HepG2 (cell line): ENCODE measurements around the gene SLC35A2. TPM values are rescaled to one million over a fixed set of nuclear protein-coding genes. Genes with fewer than 3 reads are reported as not detected.

Source experiments
- AKNA ChIP-seq: sonication (generic); formaldehyde crosslinking; IDR thresholded peaks from 2 replicates; pipeline ENCODE4 v1.4.0; 2020; ENCODE audit warnings: missing genetic modification reagents, borderline replicate concordance
- ASH2L ChIP-seq: fragments of 300-600, 200-600 bp; sonication (generic); IDR thresholded peaks from 2 replicates; pipeline ENCODE4 v1.7.0; 2017; ENCODE audit warnings: low read depth, mild to moderate bottlenecking, moderate library complexity, mixed read lengths, low read length; ENCODE audit not compliant: insufficient read length
- CCAR2 ChIP-seq: fragments of 200-400 bp; formaldehyde crosslinking; optimal IDR thresholded peaks from 2 replicates; pipeline ENCODE3; 2018; ENCODE audit warnings: low read depth, mild to moderate bottlenecking, low read length, moderate library complexity
- DNMT3B ChIP-seq: conservative IDR thresholded peaks from 2 replicates; pipeline ENCODE4 v1.6.1; 2016; ENCODE audit warnings: missing biosample characterization, control low read depth
- GABPA ChIP-seq, 2 experiments: IDR thresholded peaks; 2 replicates each; pipeline ENCODE4 v1.6.1; 2011 to 2016; ENCODE audit warnings: low read depth in 2 of 2, low read length in 1 of 2, missing biosample characterization in 1 of 2, missing genetic modification characterization in 1 of 2
- IKZF5 ChIP-seq: IDR thresholded peaks from 2 replicates; pipeline ENCODE4 v1.6.1; 2018; ENCODE audit warnings: missing genetic modification reagents, mild to moderate bottlenecking, missing compliant biosample characterization
- KDM6A ChIP-seq: IDR thresholded peaks from 2 replicates; pipeline ENCODE4 v1.6.1; 2016; ENCODE audit warnings: low read depth
- NCOA2 ChIP-seq: sonication (generic); formaldehyde crosslinking; IDR thresholded peaks from 2 replicates; pipeline ENCODE4 v1.8.0; 2022; ENCODE audit warnings: inconsistent platforms
- NR0B2 ChIP-seq: sonication (generic); formaldehyde crosslinking; IDR thresholded peaks from 2 replicates; pipeline ENCODE4 v1.4.0; 2020; ENCODE audit warnings: mild to moderate bottlenecking, missing genetic modification reagents
- RBFOX2 ChIP-seq: fragments of 200-400 bp; formaldehyde crosslinking; IDR thresholded peaks from 2 replicates; pipeline ENCODE4 v1.6.1; 2017; ENCODE audit warnings: low read depth, mild to moderate bottlenecking, low read length
- RFXANK ChIP-seq: IDR thresholded peaks from 2 replicates; pipeline ENCODE4 v1.6.1; 2016
- RXRB ChIP-seq: IDR thresholded peaks from 2 replicates; pipeline ENCODE4 v1.6.1; 2016; ENCODE audit warnings: borderline replicate concordance, missing genetic modification reagents, missing compliant biosample characterization
- SAP130 ChIP-seq: IDR thresholded peaks from 2 replicates; pipeline ENCODE4 v1.6.1; 2016; ENCODE audit warnings: low read depth
- STAG1 ChIP-seq: sonication (generic); formaldehyde crosslinking; IDR thresholded peaks from 2 replicates; pipeline ENCODE4 v1.4.0; 2020; ENCODE audit warnings: missing genetic modification reagents
- TFAP4 ChIP-seq: sonication (generic); IDR thresholded peaks from 2 replicates; pipeline ENCODE4 v1.6.1; 2016; ENCODE audit warnings: low read depth, borderline replicate concordance
- ZC3H13 ChIP-seq: sonication (generic); formaldehyde crosslinking; IDR thresholded peaks from 2 replicates; pipeline ENCODE4 v1.8.1; 2023; ENCODE audit warnings: mild to moderate bottlenecking, missing genetic modification reagents, moderate library complexity
- ZFYVE20 ChIP-seq: sonication (generic); formaldehyde crosslinking; IDR thresholded peaks from 2 replicates; pipeline ENCODE4 v1.8.0; 2023; ENCODE audit warnings: low read depth, mild to moderate bottlenecking, moderate library complexity, missing genetic modification reagents, borderline replicate concordance
- ZNF138 ChIP-seq: sonication (generic); formaldehyde crosslinking; IDR thresholded peaks from 2 replicates; pipeline ENCODE4 v1.5.0; 2020; ENCODE audit warnings: mild to moderate bottlenecking, low read depth, missing genetic modification reagents
- ZNF713 ChIP-seq: sonication (generic); formaldehyde crosslinking; IDR thresholded peaks from 2 replicates; pipeline ENCODE4 v1.4.0; 2020; ENCODE audit warnings: mild to moderate bottlenecking, missing genetic modification reagents
- ZNF775 ChIP-seq: sonication (generic); formaldehyde crosslinking; IDR thresholded peaks from 2 replicates; pipeline ENCODE4 v1.4.0; 2020; ENCODE audit warnings: missing genetic modification reagents, mild to moderate bottlenecking, moderate library complexity, borderline replicate concordance
- polyA plus RNA-seq, 8 experiments: library from polyadenylated mRNA; depleted of rRNA in 3 of 8; stranded (reverse) in 7 of 8; unstranded in 1 of 8; fragments of >200 nt; fragmentation: Illumina TruSeq in 4 of 8; extraction: Trizol in 4 of 8; gene quantifications; 2 replicates each; pipeline versions ENCODE4 v1.2.1 to v1.2.3, GENCODE V29; 2011 to 2016; ENCODE audit warnings: low read depth in 4 of 8, missing spikeins in 1 of 8, mixed read lengths in 1 of 8; ENCODE audit not compliant: insufficient read depth in 1 of 8
- total RNA-seq, 5 experiments: library from RNA; depleted of rRNA; stranded (reverse); fragments of >200 nt; fragmentation: Illumina TruSeq; extraction: Trizol; gene quantifications; 2 replicates each; pipeline ENCODE4 v1.2.3, GENCODE V29; 2016; ENCODE audit warnings: low read depth in 1 of 5
- TF ChIP-seq, protein P1 (sequence below): sonication (generic); formaldehyde crosslinking; conservative IDR thresholded peaks from 2 replicates; pipeline ENCODE4 v1.8.0; 2022; ENCODE audit warnings: mild to moderate bottlenecking, moderate library complexity, missing genetic modification reagents

The SLC35A2 gene
- total and polyA plus RNA-seq, 2 of the 13 experiments (the other 11 are each of a cell fraction or from before 2014, with no cell fraction given) = 32.1 to 40.8 TPM

- TF ChIP-seq ZNF713 (CRISPR knock-in tag) = no peak
- no peak for TF ChIP-seq NR0B2 (CRISPR knock-in tag)
- peak; percentile 63 for TF ChIP-seq SAP130 (CRISPR knock-in tag)
- no peak for TF ChIP-seq CCAR2
- peak; percentile 63 for TF ChIP-seq ASH2L
- TF ChIP-seq IKZF5 (CRISPR knock-in tag) = no peak
- peak; percentile 60; the same call in 1 of the 2 replicates for TF ChIP-seq RFXANK (CRISPR knock-in tag)
- TF ChIP-seq ZFYVE20 (CRISPR knock-in tag) = no peak
- TF ChIP-seq NCOA2 (CRISPR knock-in tag) = no peak
- TF ChIP-seq, protein P1, sequence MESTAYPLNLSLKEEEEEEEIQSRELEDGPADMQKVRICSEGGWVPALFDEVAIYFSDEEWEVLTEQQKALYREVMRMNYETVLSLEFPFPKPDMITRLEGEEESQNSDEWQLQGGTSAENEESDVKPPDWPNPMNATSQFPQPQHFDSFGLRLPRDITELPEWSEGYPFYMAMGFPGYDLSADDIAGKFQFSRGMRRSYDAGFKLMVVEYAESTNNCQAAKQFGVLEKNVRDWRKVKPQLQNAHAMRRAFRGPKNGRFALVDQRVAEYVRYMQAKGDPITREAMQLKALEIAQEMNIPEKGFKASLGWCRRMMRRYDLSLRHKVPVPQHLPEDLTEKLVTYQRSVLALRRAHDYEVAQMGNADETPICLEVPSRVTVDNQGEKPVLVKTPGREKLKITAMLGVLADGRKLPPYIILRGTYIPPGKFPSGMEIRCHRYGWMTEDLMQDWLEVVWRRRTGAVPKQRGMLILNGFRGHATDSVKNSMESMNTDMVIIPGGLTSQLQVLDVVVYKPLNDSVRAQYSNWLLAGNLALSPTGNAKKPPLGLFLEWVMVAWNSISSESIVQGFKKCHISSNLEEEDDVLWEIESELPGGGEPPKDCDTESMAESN (CRISPR knock-in tag) = no peak
- peak; percentile 85 for TF ChIP-seq RBFOX2
- no peak for TF ChIP-seq ZNF138 (CRISPR knock-in tag)
- no peak for TF ChIP-seq GABPA (IDR thresholded peaks at IDR 0.05; ENCODE audit: low read depth, low read length)
- no peak for TF ChIP-seq GABPA (CRISPR knock-in tag; IDR thresholded peaks at IDR 0.05; ENCODE audit: low read depth)
- TF ChIP-seq ZNF775 = no peak
- no peak for TF ChIP-seq RXRB (CRISPR knock-in tag)
- no peak for TF ChIP-seq DNMT3B (CRISPR knock-in tag)
- TF ChIP-seq TFAP4 = no peak
- no peak for TF ChIP-seq STAG1
- no peak for TF ChIP-seq AKNA (CRISPR knock-in tag)
- no peak for TF ChIP-seq ZC3H13 (CRISPR knock-in tag)
- no peak for TF ChIP-seq KDM6A (CRISPR knock-in tag)
Measured at GRCh38 chrX:48897625-48898306, 13.7 kb downstream of the SLC35A2 start, which contains the start of the genes PQBP1 and TIMM17B (continued).
